ENCODE results near the gene CENPP. TPM values are rescaled to one million over a fixed set of nuclear protein-coding genes. Genes with fewer than 3 reads are reported as not detected.

CENPP gene
- total RNA-seq, 4 donors from 2014 or later, result 1.5 to 11.6 (median 5.5) TPM

GRCh38 chr9:92599938-92600461 is 274.2 kb downstream of the CENPP start:
- TF ChIP-seq CTCF (IDR thresholded peaks at IDR 0.05), result no peak
- TF ChIP-seq POLR2A (IDR thresholded peaks at IDR 0.05), result no peak
- Histone ChIP-seq H3K4me3 (replicated peaks in 1 of 3) (no peak overlapping the region), H3K9me3 (no peaks in the 10 kb centered on the region), H3K36me3 (no peaks in the 10 kb centered on the region), H3K27me3 (no peaks in the 10 kb centered on the region), H3K4me1 (no peaks in the 10 kb centered on the region), H3K27ac (no peak overlapping the region)
- no peak for DNase-seq
- intact Hi-C loops (cut with DNase I), result no loop called here
- 77 to 88% methylated on average over 4 of the region's 4 CpGs for WGBS, 2 donors

GRCh38 chr9:92600462-92601261 is 274.9 kb downstream of the CENPP start:
- H3K27ac ChIP-seq, result peak overlapping the region in 1 of 3 donors; percentile 53
- WGBS, 2 donors, result 70 to 74% methylated on average over 12 of the region's 12 CpGs
- H3K9me3 ChIP-seq, result no peaks in the 10 kb centered on the region
- intact Hi-C loops (cut with DNase I), result no loop called here
- TF ChIP-seq CTCF (IDR thresholded peaks at IDR 0.05) (no peak), POLR2A (IDR thresholded peaks at IDR 0.05) (no peak)
- H3K4me3 ChIP-seq (replicated peaks in 1 of 3), result no peak overlapping the region
- no peaks in the 10 kb centered on the region for H3K27me3 ChIP-seq
- H3K4me1 ChIP-seq, result no peaks in the 10 kb centered on the region
- H3K36me3 ChIP-seq, result no peaks in the 10 kb centered on the region
- DNase-seq, result no peak

GRCh38 chr9:92601451-92601850 is 275.7 kb downstream of the CENPP start:
- no peaks in the 10 kb centered on the region for H3K36me3 ChIP-seq
- no peaks in the 10 kb centered on the region for H3K27me3 ChIP-seq
- 63 to 64% methylated on average over 12 of the region's 12 CpGs for WGBS, 2 donors
- no peaks in the 10 kb centered on the region for H3K4me1 ChIP-seq
- H3K27ac ChIP-seq, result peak overlapping the region in 1 of 3 donors; percentile 53
- TF ChIP-seq CTCF (IDR thresholded peaks at IDR 0.05) (no peak), POLR2A (IDR thresholded peaks at IDR 0.05) (no peak)
- intact Hi-C loops (cut with DNase I), result no loop called here
- no peak for DNase-seq
- no peak overlapping the region for H3K4me3 ChIP-seq (replicated peaks in 1 of 3)
- H3K9me3 ChIP-seq, result no peaks in the 10 kb centered on the region

- peaks cover 4 to 9% of the 10 kb centered on the region in 2 donors for H3K4me1 ChIP-seq
- 95 to 97% methylated on average over 7 to 10 of the region's 10 CpGs for WGBS, 2 donors
Observed at GRCh38 chr9:92602413-92602812, 276.7 kb downstream of the CENPP start.

More at GRCh38 chr9:92602413-92602812, 276.7 kb downstream of the CENPP start:
- intact Hi-C loops (cut with DNase I), result no loop called here
- no peak for DNase-seq
- H3K9me3 ChIP-seq, result no peaks in the 10 kb centered on the region
- H3K36me3 ChIP-seq, result no peaks in the 10 kb centered on the region
- no peak for TF ChIP-seq POLR2A (IDR thresholded peaks at IDR 0.05)
- TF ChIP-seq CTCF (IDR thresholded peaks at IDR 0.05), result no peak
- no peak overlapping the region for H3K27ac ChIP-seq
- H3K27me3 ChIP-seq, result no peaks in the 10 kb centered on the region
- H3K4me3 ChIP-seq (replicated peaks in 1 of 3), result no peak overlapping the region

Measured in thyroid gland (tissue), 4 donors.